ENCODE results near the gene AIRE. TPM values are rescaled to one million over a fixed set of nuclear protein-coding genes. Genes with fewer than 3 reads are reported as not detected.

The AIRE gene
- total RNA-seq, 2 donors from 2014 or later = 1.0 TPM; not detected in 1

DNA sequence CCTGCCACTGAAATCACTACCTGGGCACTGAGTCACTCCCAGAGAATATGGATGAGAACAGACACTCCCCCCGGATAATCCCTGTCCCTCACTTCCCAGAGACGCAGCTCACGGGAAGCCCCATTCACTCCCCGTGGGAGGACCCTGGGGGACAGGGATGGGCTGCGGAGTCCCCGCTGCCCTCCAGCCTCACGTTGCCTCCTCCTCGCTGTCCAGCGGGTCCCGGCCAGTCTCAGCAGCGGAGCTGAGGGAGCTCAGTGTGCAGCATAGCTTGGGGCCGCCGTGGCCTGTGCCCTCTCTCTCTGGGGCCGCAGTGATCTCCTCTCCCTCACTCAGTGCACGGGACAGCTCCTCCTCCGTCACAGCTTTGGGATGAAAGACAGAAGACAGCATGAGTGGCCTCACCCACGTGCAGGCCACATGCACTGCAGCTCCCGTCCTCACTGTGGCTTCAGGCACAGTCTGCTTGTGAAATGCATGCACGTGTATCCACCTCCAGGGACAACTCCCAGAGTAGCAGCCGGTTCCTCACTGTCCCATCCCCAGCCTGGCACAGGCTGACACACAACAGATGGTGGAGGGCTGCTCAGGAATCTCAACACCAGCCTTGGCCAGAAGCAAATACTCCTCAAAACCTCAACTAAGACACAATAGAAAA lies 46.1 kb downstream of the AIRE start:
- H3K9me3 ChIP-seq = no peaks in the 10 kb centered on the region
- intact Hi-C loops (cut with DNase I) = no loop called here
- 85 to 89% methylated on average over 8 to 20 of the region's 20 CpGs for WGBS, 2 donors
- no peaks in the 10 kb centered on the region for H3K4me1 ChIP-seq
- ATAC-seq (no peak), DNase-seq (no peak)
- no peak overlapping the region for H3K27ac ChIP-seq
- no peak overlapping the region for H3K4me3 ChIP-seq
- H3K36me3 ChIP-seq (replicated peaks in 1 of 2; ENCODE audit: insufficient read depth in 1 of 2, low read depth in 2 of 2) = no peaks in the 10 kb centered on the region
- no peaks in the 10 kb centered on the region for H3K27me3 ChIP-seq
- TF ChIP-seq, protein P1, sequence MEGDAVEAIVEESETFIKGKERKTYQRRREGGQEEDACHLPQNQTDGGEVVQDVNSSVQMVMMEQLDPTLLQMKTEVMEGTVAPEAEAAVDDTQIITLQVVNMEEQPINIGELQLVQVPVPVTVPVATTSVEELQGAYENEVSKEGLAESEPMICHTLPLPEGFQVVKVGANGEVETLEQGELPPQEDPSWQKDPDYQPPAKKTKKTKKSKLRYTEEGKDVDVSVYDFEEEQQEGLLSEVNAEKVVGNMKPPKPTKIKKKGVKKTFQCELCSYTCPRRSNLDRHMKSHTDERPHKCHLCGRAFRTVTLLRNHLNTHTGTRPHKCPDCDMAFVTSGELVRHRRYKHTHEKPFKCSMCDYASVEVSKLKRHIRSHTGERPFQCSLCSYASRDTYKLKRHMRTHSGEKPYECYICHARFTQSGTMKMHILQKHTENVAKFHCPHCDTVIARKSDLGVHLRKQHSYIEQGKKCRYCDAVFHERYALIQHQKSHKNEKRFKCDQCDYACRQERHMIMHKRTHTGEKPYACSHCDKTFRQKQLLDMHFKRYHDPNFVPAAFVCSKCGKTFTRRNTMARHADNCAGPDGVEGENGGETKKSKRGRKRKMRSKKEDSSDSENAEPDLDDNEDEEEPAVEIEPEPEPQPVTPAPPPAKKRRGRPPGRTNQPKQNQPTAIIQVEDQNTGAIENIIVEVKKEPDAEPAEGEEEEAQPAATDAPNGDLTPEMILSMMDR (IDR thresholded peaks at IDR 0.05) = no peak
- no peak for TF ChIP-seq POLR2A (IDR thresholded peaks at IDR 0.05)

- H3K36me3 ChIP-seq (replicated peaks in 1 of 2; ENCODE audit: insufficient read depth in 1 of 2, low read depth in 2 of 2) = no peaks in the 10 kb centered on the region
- no peaks in the 10 kb centered on the region for H3K9me3 ChIP-seq
- H3K27ac ChIP-seq = no peak overlapping the region
- ATAC-seq (no peak), DNase-seq (no peak)
- TF ChIP-seq, protein P1 (IDR thresholded peaks at IDR 0.05) = no peak
- TF ChIP-seq POLR2A (IDR thresholded peaks at IDR 0.05) = no peak
- 81 to 89% methylated on average over 7 to 17 of the region's 17 CpGs for WGBS, 2 donors
- H3K4me1 ChIP-seq = no peaks in the 10 kb centered on the region
- no peaks in the 10 kb centered on the region for H3K27me3 ChIP-seq
- H3K4me3 ChIP-seq = no peak overlapping the region
- intact Hi-C loops (cut with DNase I) = no loop called here
Observed at GRCh38 chr21:44332383-44332782, 46.7 kb downstream of the AIRE start.

- intact Hi-C loops (cut with DNase I) = no loop called here
- no peak overlapping the region for H3K27ac ChIP-seq
- H3K4me1 ChIP-seq = peaks cover 3% of the 10 kb centered on the region
- no peak overlapping the region for H3K4me3 ChIP-seq
- H3K9me3 ChIP-seq = no peaks in the 10 kb centered on the region
- no peaks in the 10 kb centered on the region for H3K27me3 ChIP-seq
- ATAC-seq (no peak), DNase-seq (no peak)
- 96 to 100% methylated on average over 7 to 22 of the region's 22 CpGs for WGBS, 2 donors
- TF ChIP-seq, protein P1 (IDR thresholded peaks at IDR 0.05) = no peak
- TF ChIP-seq POLR2A (IDR thresholded peaks at IDR 0.05) = no peak
- H3K36me3 ChIP-seq (replicated peaks in 1 of 2; ENCODE audit: insufficient read depth in 1 of 2, low read depth in 2 of 2) = no peaks in the 10 kb centered on the region
Observed at GRCh38 chr21:44332965-44333364, 47.3 kb downstream of the AIRE start.

GRCh38 chr21:44333509-44334328 lies 48.0 kb downstream of the AIRE start:
- DNase-seq (no peak), ATAC-seq (no peak)
- no peaks in the 10 kb centered on the region for H3K27me3 ChIP-seq
- peaks cover 8% of the 10 kb centered on the region for H3K4me1 ChIP-seq
- WGBS, 2 donors = 88 to 90% methylated on average over 39 to 44 of the region's 45 CpGs
- no peak for TF ChIP-seq POLR2A (IDR thresholded peaks at IDR 0.05)
- TF ChIP-seq, protein P1 (IDR thresholded peaks at IDR 0.05) = no peak
- no peak overlapping the region for H3K4me3 ChIP-seq
- intact Hi-C loops (cut with DNase I) = no loop called here
- H3K27ac ChIP-seq = no peak overlapping the region
- no peaks in the 10 kb centered on the region for H3K9me3 ChIP-seq
- no peaks in the 10 kb centered on the region for H3K36me3 ChIP-seq (replicated peaks in 1 of 2; ENCODE audit: insufficient read depth in 1 of 2, low read depth in 2 of 2)
